Transverse colon (tissue), 3 donors: ENCODE measurements around the gene FOXP1.

ENCODE experiments used
- CTCF ChIP-seq, 5 experiments: fragments of 200-600 bp in 3 of 5; fragments of 450-650 bp in 2 of 5; sonication (generic) in 3 of 5; IDR thresholded peaks; 1 replicate in 2 of 5; 2 replicates in 3 of 5; pipeline ENCODE4 v1.5.1; 2016 to 2017; ENCODE audit warnings: antibody characterized with exemption in 5 of 5, inconsistent platforms in 3 of 5, mild to moderate bottlenecking in 2 of 5, moderate library complexity in 1 of 5
- POLR2A ChIP-seq: fragments of 450-650 bp; IDR thresholded peaks from one replicate; pipeline ENCODE4 v1.6.1; 2016; ENCODE audit warnings: antibody characterized with exemption, mild to moderate bottlenecking, moderate library complexity

DNA sequence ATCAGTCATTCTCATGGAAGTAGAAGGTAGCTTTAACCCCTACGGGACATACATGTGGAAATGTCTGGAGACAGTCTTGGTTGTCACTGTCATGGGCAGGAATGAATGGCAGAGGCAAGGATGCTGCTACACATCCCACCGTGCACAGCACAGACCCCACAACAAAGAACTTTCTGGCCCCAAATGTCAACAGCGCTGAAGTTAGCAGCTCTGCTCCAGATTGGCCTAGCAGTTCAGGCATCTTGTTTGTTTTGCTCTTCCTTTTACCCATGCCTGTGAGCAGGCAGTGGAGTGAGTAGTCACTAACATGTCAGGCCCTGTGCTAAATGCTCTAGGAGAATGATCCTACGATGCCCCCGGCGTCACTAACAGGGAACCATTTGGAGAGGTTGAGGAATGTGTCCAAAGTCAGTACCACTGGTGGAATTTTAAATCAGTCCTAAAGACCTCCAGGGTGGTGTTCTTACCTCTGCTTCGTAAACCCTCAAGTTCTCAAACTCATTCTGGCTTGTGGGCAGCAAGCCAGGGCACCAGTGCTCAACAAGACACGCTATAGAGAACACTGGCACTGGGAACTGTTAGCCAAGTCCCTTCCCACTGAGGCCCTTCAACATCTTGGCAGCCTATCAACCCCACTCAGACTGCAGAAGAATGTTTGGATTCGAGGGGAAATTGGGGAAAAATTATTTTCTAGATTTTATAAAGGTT is 142.2 kb downstream of the FOXP1 start:
- TF ChIP-seq CTCF (IDR thresholded peaks at IDR 0.05) (no peak), POLR2A (no peak)
